ENCODE measurements around the gene AGAP2.
"Not testable (repeated sequence)": the region's sequence is repeated elsewhere in the genome, so short reads cannot be mapped to it uniquely, and the experiment has no call there.

The AGAP2 gene

DNA sequence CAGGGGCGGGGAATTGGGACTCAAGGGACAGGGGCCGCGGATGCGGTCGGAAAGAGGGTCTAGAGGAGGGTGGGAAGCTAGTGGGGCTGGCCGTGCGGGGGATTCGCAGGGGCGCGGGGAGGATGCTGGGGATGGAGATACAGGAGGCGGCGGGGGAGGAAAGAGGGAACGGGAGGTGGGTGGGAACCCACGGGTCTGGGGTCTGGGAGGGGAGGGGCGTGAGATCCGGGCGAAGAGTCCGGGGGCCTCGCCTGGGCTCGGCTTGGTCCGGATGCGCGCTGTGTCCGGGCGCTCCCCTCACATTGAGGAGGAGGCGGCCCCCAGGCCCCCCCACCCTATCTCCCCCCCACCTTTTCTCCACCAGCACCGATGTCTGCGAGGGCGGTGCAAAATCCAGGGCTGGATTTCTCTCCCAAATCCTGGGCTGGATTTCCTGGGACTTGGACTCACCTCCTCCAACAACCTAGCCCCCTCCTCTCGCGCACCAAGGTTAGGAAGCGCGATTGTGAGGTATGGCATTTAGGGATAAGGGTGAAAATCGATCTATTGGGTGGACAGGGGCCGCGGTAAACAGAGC lies at the start of gene AGAP2:
Gene AGAP2 (minus strand): TSS at position 82 of the 577 bp plus-strand sequence. CDS start 496 bp downstream, outside the sequence.
- no peak for DNase-seq (ENCODE audit: low spot score)

DNA sequence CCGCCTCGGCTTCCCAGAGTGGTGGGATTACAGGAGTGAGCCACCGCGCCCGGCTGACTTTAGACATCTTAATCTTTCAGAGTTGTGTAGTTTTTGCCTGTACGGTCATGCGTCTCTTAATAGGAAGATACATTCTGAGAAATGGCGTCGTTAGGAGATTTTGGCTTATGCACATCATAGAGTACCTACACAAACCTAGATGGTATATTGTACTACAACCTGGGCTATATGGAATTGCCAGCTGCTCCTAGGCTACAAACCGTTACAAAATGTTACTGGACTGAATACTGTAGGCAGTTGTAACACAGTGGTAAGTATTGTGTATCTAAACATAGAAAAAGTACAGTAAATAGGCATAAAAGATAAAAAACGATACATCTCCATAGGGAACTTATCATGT lies 45.3 kb upstream of the AGAP2 start:
- no peak for DNase-seq (ENCODE audit: low spot score)

DNA sequence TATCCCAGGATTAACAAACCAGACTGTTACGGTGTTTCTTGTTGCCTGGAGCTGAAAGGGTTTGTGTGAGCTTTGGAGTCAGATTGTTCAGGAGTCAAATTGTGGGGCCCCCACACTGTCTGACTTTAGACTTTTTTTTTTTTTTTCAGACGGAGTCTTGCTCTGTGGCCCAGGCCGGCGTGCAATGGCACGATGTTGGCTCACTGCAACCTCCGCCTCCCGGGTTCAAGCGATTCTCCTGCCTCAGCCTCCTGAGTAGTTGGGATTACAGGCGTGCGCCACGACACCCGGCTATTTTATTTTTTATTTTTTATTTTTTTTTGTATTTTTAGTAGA lies 44.9 kb upstream of the AGAP2 start:
- no peak for DNase-seq (ENCODE audit: low spot score)

DNA sequence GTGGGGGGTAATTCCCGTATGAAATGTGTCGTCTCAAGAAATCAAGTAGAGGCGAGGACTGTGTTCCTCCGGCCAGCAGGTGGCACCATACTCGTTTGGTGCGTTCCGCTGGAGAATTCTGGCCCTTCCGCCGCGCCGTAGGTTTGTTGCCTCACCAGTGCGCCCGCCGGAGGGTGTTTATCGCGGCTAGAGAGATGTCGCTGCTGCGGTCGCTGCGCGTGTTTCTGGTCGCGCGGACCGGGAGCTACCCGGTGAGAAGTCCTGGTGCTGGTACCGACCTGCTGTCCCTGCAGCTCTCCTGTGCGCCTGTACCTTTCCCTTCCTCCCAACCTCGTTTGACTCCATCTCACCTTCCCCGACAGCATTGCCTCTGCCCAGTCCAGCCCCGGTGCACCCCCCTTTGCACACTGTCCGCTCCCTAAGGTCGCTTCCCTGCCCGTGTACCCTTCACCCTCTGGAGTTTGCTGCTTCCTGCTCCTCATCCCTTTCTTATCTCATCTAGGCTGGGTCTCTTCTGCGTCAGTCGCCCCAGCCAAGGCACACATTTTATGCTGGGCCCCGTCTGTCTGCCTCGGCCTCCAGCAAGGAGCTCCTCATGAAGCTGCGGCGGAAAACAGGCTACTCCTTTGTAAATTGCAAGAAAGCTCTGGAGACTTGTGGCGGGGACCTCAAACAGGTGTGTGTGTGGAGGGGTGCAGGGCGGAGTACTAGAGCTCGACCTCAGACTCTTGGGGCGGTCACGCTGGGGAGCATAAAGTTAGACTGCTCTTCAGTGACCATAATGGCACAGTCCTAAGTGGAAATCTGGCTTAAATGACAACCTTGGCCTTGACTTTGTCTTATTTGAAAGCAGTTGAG lies 44.3 kb upstream of the AGAP2 start, which contains the start of gene TSFM:
Gene TSFM (plus strand): TSS at position 180 of the 858 bp plus-strand sequence. CDS start 15 bp downstream, at position 195.
- peak; percentile 91 for DNase-seq (ENCODE audit: low spot score)

DNA sequence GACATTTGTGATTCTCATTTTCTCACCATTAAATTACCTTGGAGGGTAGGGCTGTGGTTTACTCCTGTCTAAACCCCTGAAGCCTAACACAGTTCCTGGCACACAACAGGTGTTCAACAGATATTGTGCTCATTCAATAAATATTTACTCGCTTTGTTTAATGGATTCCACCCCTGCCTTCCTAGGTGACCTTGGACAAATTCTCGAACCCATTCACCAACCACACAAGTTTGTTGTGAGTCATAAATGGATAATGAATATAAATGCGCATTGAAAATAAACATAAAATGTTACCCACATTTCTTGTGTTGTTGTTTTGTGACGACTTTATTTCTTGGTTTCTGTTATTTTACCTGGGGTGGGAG lies 43.7 kb upstream of the AGAP2 start:
- no peak for DNase-seq (ENCODE audit: low spot score)

DNA sequence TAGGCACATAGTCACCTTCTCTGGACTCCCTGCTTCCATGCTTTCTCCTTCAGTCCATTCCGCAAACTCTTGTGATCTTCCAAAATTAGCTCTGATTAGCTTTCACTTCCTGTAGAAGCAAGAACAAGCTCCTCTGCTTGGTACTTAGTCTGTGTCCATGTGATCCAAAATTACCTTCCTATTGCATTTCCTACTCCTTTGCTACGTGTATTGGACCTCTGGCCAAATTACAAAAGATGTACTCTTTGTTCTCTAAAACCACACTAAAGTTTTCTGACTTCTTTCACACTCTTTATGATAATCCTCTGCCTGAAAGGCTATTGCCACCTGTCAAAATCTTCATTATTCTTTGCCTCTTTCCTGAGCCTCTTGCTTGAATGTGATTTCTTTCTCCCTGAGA lies 43.3 kb upstream of the AGAP2 start:
- no peak for DNase-seq (ENCODE audit: low spot score)

DNA sequence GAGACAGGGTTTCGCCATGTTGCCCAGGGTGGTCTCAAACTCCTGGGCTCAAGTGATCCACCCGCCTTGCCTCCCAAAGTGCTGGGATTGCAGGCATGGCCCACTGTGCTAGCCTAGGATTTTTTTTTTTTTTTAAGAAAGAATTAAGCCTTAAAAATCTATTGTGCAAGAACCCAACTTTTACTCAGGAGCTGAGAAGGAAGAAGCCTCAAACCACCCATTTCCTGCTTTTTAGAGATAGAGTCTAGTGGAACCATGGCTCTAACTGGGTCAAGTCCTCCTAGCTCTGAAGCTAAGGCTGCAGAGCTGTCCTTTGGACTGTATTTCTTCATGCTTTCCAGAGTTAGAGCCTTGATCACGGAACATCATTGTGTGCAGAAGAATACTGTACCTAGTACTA lies 42.7 kb upstream of the AGAP2 start:
- DNase-seq (ENCODE audit: low spot score), result no peak

DNA sequence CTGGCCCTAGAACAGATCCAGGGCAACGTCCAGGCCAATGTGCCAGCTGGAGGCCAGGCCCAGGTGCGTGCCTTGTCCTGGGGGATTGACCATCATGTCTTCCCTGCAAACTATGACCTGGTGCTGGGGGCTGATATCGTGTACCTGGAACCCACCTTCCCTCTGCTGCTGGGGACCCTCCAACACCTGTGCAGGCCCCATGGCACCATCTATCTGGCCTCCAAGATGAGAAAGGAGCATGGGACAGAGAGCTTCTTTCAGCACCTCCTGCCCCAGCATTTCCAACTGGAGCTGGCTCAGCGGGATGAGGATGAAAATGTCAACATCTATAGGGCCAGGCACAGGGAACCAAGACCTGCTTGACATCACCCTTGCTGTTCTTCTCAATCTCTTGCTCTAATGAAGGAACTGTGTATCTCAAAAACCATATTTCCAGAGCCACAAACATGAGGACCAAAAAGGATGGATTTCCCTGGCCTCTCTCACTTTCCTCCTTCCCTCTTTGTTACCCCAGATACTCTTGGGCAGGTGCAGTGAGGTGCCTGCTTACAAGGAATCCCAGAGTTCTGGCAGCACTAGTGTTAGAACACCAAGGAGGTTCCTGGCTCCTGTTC lies 41.8 kb upstream of the AGAP2 start:
- no peak for DNase-seq (ENCODE audit: low spot score)

DNA sequence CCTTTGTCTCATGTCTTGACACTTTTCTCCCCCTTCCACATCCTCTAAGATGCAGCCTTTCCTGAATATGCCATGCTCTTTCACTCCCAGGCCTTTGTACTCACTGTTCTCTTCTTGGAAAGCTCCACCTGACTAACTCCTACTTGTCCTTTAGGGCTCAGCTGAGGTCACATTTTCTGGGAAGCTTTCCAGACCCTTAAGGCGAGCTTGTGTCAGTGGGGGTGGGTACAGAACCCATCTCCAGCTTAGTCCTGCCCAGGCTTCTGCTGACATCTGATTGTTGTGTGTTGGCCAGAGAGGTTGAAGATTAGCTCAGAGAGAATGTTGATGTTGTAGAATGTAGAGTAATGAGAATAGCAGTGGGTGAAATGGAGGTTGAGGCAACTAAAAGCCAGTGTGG lies 41.2 kb upstream of the AGAP2 start:
- DNase-seq (ENCODE audit: low spot score), result no peak

DNA sequence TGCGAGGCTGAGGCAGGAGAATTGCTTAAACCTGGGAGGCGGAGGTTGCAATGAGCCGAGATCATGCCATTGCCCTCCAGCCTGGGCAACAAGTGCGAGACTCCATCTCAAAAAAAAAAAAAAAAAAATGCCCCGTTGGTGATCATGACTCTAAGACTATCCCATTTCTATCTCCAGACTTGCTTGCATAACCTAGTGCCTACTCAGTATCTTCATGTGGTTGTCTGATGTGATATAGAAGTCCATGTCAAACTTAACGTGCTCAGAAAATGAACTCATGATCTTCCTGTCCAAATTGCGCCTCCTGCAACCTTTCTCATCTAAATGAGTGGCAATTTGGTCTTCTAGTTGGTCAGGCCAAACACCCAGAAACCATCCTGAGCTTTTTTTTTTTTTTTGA lies 39.4 kb upstream of the AGAP2 start:
- DNase-seq (ENCODE audit: low spot score), result no peak

DNA sequence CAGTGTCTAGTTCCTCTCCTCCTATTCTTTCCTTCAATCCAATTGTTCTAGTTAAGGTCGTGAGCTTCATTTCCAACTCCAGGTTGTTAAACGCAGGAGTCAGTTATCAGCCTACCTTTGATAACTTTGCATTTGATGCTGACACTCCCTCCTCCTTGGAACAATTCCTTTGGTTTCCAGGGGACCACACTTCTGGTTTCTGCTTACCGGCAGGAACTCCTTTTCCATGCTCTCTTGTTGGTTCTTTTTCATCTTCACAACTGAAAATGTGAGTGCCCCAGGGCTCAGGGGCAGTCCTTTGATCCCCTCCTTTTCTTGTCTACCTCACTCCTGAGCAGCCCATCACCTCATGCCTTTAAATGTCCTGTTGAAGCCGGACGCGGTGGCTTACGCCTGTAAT lies 38.8 kb upstream of the AGAP2 start:
- no peak for DNase-seq (ENCODE audit: low spot score)

DNA sequence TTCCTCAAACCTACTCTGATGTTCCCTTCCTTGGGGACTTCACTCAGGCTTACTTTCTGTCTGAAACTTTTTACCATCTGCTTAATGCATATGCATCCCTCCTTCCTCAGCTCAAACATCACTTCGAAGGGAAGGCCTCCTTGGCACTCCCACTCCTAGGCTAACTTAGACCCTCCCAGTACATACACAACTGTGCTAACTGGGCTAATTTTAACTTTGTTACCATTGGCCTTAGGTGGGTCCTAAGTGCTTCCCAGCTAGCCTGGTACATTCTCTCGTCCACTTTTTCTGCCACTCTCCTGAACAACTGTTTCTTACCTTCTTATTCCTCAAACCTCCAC lies 37.7 kb upstream of the AGAP2 start:
- no peak for DNase-seq (ENCODE audit: low spot score)

DNA sequence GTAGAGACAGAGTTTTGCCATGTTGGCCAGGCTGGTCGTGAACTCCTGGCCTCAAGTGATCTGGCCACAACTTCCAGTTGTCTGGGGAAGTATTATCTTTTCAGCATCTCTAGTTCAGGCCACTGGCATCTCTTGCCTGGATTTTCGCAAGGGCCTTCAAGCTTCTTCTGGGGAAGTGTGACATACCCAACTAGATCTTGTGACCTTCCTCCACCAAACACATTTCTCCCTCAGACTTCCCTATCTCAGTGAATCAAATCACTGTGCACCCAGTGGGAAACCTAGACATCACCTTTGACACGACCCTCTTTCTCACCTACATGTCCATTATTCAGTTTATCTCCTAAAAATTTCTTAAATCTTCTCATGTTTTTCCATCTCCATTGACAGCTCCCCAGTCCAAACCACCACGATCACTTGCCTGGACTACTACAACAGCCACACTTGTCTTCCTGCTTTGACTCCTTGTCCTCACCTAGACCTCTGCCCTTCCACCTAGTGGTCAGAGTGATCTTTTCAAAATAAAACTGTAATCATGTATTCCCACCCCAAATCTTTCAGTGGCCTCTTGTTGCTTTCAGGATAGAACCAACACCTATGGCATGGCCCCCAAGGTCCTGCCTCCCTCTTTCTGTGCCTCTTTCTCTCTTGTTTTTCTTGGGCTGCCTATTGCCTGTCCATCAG lies 37.2 kb upstream of the AGAP2 start:
- no peak for DNase-seq (ENCODE audit: low spot score)

DNA sequence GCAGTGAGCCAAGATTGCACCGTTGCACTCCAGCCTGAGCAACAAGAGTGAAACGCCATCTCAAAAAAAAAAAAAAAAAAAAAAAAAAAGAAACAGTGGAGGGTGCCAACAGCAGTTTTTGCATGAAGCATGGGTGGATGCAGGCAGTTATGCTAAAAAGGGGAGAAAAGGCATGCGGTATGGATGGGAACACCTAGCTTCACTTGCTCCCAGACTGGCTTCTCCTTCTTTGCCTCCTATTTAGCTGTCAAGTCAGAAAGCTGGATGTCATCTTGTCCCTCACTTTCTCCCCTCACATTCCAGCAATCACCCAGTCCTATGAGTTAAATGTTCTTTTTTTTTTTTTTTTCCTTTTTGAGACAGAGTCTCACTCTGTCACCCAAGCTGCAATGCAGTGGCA lies 36.5 kb upstream of the AGAP2 start:
- no peak for DNase-seq (ENCODE audit: low spot score)

DNA sequence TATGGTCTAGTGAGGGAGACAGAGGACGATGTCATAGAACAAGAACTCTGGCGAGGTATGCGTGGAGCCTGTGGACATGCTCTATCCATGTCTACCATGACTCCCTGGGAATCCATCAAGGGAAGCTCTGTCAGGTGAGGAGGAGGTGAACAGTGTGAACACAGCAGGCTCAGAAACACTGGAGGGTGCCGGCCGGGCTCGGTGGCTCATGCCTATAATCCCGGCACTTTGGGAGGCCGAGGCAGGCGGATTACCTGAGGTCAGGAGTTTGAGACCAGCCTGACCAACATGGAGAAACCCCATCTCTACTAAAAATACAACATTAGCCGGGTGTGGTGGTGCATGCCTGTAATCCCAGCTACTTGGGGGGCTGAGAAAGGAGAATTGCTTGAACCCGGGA lies 36.1 kb upstream of the AGAP2 start:
- not testable (repeated sequence) for DNase-seq (ENCODE audit: low spot score)

DNA sequence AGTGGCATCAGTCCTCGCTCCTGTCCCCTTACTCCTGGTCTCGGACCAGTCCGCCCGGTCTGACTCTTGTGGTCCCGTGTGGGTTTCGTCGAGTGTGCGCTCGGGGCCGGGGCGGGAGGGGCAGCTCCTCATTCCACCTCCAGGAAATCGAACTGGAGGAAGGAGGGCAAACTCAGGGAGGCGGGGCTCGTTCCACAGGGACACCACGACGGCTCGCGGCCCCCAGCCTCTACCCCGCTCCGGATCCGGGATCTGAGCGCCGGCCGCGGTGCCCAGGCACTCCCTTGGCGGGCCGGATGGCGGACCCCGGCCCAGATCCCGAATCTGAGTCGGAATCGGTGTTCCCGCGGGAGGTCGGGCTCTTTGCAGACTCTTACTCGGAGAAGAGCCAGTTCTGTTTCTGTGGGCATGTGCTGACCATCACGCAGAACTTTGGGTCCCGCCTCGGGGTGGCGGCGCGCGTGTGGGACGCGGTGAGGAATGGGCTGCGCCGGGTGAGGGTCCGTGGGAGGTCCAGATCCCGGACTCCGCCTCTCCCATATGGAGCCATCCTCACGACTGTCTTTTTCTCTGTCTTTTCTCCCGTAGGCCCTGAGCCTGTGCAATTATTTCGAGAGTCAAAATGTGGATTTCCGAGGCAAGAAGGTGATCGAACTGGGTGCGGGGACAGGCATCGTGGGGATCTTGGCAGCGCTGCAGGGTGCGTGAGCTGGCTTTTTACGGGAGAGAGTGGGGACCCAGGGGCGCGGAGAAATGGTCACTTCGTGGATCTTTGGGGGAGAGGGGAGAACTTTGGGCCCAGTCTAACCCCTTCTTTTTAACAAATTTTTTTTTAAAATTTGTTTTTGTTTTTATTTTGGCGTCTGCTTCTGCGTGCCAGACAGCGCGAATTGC lies 34.1 kb upstream of the AGAP2 start, which contains the start of gene EEF1AKMT3:
Gene EEF1AKMT3 (plus strand): TSS at position 186 of the 894 bp plus-strand sequence. CDS start 111 bp downstream, at position 297.
- DNase-seq (ENCODE audit: low spot score), result peak; percentile 66

DNA sequence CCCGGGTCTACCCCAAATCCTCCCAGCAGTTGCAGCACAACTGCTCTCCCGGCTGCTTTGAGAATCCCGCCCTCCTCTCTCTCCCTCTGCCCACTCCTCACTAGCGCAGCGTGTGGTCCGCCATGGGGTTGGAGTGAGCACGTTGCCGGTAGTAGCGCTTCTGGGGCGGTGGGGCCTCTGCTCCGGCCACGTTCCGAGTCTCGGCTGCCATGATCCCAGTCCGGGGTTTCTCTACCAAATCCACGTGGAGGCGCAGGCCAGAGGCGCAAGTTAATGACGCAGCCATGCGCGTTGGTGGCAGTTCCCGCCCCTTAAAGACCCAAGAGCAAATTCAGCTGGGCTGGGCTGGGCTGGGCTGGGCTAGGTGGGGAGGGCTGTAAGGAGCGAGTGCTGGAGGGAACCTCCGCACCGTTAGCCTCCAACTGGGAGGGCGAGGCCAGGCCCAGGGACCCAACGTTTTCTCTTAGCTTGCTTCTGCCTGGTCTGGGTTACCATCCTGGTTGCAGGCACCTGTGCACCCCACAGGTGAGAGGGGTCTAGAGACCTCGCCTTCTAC lies 33.4 kb upstream of the AGAP2 start, which contains the start of gene METTL1:
Gene METTL1 (minus strand): TSS at position 233 of the 556 bp plus-strand sequence. CDS start 22 bp downstream, at position 211.
- DNase-seq (ENCODE audit: low spot score), result peak; percentile 96

DNA sequence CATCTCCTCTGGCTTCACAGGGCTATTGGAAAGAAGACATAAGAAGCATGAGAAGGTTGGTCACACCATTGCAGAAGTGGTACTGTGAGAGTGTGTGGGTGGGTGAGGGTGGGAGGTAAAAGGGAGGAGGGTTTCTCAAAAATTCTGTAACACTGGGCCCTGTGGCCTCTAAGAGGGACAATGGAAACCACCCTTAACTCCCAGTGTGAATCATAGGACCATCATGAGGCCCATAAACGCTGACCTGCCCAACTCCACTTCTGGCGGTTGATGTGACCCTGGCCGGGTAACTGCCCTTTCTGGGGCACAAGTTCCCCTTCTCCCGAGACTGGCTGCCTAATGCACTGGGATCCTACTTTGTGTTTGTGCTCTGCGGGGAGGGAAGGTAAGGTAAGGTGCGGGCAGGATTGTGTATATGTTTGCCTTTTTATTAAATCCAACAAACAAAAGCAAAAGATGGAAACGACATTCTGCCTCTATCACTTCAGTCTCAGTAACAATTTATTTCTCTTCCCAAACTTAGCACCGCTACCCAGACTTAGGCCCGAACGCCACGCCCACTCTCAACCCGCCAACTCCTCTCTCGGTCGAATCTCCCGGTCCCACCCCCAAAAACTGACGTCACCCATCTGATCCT lies 32.8 kb upstream of the AGAP2 start:
- peak; percentile 87 for DNase-seq (ENCODE audit: low spot score)

DNA sequence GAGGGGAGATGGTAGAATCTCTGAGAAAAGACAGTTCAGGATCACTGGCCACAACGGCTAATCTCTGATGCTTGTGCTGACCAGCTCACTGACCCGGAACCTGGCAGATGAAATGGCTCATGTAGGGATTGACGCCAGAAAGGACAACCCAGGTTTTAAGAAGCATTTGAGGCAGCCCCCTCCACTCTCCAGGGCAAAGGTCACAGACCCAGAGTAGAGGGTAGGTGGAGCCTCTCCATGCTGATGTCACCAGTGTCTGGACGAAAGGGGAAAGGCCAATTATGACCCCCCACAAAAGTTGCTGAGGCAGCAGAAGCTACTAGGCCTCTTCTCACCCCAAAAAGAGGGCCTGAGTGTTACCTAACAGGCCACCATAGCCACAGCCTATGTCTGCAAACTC lies 32.2 kb upstream of the AGAP2 start:
- no peak for DNase-seq (ENCODE audit: low spot score)

DNA sequence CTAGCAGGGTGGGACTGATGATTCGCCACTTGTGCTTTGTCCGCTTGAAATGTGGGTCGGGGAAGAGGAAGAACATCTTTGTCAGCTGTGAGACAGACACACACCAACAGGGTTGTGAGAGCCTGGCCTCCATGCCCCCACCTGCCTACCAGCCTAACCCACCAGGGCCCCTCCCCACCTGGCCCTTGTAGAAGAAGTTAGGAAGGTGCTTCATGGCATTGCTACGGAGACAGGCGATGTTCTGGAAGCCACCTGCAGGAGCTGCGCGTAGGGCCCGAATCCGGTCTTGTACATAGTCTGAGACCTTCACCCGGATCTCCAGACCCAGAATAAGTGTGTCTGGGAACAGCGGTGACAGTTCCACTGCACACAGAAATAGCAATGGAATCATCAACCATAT lies 31.1 kb upstream of the AGAP2 start:
- no peak for DNase-seq (ENCODE audit: low spot score)

DNA sequence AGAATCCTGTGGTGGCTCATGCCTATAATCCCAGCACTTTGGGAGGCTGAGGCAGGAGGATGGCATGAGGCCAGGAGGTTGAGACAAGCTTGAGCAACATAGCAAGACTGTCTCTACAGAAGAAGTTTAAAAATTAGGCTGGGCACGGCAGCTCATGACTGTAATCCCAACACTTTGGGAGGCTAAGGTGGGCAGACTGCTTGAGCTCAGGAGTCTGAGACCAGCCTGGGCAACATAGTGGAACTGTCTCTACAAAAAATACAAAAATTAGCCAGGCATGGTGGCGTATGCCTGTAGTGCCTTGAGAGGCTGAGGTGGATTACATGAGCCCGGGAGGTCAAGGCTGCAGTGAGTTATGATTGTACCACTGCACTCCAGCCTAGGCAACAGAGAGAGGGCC lies 29.3 kb upstream of the AGAP2 start:
- no peak for DNase-seq (ENCODE audit: low spot score)

All from kidney tubule cell (primary cell).